ENCODE measurements around the gene PHF10.

PHF10 gene

DNA sequence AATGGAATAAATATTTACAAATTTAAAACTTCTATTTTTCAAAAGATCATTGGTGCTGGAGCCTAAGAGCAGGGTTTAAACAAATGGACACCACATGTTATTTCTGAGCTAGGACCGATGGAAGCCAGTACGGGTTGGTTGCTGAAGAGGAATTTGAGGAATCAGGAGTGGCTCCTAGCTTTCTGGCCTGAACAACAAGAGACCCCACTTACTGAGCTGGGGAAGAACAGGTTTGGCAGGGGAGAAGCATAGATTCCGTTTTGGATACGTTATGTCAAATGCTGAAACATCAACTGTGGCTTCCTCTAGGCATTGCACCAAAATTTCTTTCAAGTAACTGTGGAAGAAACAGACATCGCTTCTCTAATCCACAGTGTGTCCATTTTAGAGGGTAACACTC, 29.2 kb downstream of the PHF10 start:
- TF ChIP-seq, protein P1, sequence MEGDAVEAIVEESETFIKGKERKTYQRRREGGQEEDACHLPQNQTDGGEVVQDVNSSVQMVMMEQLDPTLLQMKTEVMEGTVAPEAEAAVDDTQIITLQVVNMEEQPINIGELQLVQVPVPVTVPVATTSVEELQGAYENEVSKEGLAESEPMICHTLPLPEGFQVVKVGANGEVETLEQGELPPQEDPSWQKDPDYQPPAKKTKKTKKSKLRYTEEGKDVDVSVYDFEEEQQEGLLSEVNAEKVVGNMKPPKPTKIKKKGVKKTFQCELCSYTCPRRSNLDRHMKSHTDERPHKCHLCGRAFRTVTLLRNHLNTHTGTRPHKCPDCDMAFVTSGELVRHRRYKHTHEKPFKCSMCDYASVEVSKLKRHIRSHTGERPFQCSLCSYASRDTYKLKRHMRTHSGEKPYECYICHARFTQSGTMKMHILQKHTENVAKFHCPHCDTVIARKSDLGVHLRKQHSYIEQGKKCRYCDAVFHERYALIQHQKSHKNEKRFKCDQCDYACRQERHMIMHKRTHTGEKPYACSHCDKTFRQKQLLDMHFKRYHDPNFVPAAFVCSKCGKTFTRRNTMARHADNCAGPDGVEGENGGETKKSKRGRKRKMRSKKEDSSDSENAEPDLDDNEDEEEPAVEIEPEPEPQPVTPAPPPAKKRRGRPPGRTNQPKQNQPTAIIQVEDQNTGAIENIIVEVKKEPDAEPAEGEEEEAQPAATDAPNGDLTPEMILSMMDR (IDR thresholded peaks at IDR 0.05; ENCODE audit: low read depth, low read length), result no peak
- Histone ChIP-seq H3K36me3 (no peaks in the 10 kb centered on the region; the same call in none of the 2 replicates), H3K4me3 (ENCODE audit: low read depth, low read length) (no peak overlapping the region), H3K9me3 (no peaks in the 10 kb centered on the region), H3K4me1 (no peaks in the 10 kb centered on the region), H3K27me3 (no peaks in the 10 kb centered on the region)
- no peak for DNase-seq

DNA sequence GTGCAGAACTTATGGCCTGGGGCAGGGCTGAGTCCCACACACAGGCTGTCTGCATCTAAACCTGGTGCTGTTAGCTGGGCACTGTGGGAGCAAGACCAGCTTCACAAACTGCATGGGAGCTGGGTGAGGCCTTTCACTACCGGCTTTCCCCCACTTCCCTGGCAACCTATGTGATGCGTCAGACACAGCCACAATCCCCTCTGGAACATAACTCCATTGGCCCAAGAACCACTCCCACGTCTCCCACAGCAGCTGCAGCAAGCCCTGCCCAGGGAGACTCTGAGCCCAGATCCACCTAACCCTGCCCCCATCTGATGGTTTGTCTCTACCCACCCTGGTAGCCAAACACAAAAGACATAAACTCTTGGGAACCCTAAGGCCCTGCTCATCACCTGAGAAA, 31.8 kb downstream of the PHF10 start:
- no peak for DNase-seq
- TF ChIP-seq, protein P1 (IDR thresholded peaks at IDR 0.05; ENCODE audit: low read depth, low read length), result no peak
- Histone ChIP-seq H3K4me3 (ENCODE audit: low read depth, low read length) (no peak overlapping the region), H3K27me3 (no peaks in the 10 kb centered on the region), H3K36me3 (peaks cover 6% of the 10 kb centered on the region), H3K9me3 (no peaks in the 10 kb centered on the region), H3K4me1 (no peaks in the 10 kb centered on the region)

DNA sequence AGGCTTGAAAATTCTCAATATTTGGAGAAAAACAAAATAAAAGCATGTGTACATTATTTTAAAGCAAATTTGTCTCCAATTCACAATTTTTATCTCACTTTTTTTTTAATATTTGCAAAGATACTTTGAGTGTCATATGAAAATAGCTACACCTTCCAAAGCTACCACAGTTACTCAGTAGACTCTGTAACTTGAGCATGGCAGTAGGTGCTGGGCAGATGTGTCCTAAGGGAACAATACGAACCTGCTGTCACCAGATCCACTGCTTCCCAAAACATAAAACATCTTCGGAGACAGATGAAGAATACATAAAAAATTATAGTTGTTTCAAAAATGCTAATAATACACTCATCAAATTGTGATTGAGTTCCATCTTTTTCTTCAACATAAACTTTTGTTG, 33.0 kb downstream of the PHF10 start:
- H3K36me3 ChIP-seq, result peaks cover 9% of the 10 kb centered on the region
- no peak overlapping the region for H3K4me3 ChIP-seq (ENCODE audit: low read depth, low read length)
- no peaks in the 10 kb centered on the region for H3K4me1 ChIP-seq
- no peak for DNase-seq
- no peaks in the 10 kb centered on the region for H3K9me3 ChIP-seq
- TF ChIP-seq, protein P1 (IDR thresholded peaks at IDR 0.05; ENCODE audit: low read depth, low read length), result no peak
- no peaks in the 10 kb centered on the region for H3K27me3 ChIP-seq

DNA sequence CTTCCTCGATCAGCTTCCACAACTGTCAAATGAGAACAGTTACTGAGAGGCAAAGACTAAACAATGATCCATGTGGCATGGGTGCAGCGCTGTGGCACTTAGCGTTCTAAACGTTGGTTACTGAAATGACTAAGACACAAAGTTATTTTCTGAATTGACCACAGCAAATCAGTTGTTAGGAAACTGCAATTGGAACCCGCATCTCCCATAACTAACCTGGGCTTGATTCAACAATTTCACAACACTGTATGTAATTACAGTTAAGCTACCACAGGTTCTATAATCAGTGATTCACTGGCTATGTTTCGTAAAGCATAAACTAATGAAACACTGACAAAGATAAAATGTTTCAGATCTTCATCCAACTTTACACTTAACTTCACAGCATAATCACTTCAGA, 35.0 kb downstream of the PHF10 start:
- DNase-seq, result no peak
- Histone ChIP-seq H3K4me1 (no peaks in the 10 kb centered on the region), H3K4me3 (ENCODE audit: low read depth, low read length) (no peak overlapping the region), H3K36me3 (peaks cover 9% of the 10 kb centered on the region), H3K27me3 (no peaks in the 10 kb centered on the region), H3K9me3 (no peaks in the 10 kb centered on the region)
- TF ChIP-seq, protein P1 (IDR thresholded peaks at IDR 0.05; ENCODE audit: low read depth, low read length), result no peak

DNA sequence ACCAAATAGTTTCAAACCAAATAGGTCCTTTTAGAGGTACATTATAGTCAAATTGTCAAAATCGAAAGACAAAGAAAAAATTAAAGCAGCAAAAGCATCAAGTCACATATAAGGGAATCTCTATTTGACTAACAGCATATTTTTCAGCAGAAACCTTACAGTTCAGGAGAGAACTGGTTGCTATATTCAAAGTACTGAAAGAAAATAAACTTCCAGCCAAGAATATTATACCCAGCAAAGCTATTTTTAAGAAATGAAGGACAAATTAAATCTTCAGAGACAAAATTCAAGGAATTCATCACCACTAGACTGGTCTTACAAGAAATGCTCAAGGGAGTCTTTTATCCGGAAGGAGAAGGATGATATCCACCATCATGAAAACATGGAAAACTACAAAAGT, 38.4 kb downstream of the PHF10 start:
- TF ChIP-seq, protein P1 (IDR thresholded peaks at IDR 0.05; ENCODE audit: low read depth, low read length), result no peak
- Histone ChIP-seq H3K27me3 (no peaks in the 10 kb centered on the region), H3K4me1 (no peaks in the 10 kb centered on the region), H3K9me3 (no peaks in the 10 kb centered on the region), H3K36me3 (peaks cover 19% of the 10 kb centered on the region), H3K4me3 (ENCODE audit: low read depth, low read length) (no peak overlapping the region)
- DNase-seq, result no peak

DNA sequence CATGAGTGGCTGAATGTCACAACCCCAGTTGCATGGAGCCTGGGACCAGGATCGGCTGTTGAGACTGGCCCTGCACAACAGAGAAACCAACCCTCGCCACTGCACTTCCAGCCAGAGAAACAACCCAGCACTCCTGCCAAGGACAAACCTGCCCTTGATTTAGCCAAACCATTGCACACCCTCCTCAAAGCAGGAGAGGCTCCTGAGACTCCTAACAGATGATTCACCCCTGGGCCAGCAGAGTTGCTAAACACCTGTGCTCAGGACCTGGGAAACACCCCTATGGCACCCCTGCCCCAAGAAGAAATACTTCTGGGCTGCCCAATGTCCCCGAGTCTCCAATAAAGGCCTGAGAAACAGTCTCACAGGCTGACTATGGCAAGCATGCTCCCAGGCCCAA, 40.2 kb downstream of the PHF10 start:
- no peak overlapping the region for H3K4me3 ChIP-seq (ENCODE audit: low read depth, low read length)
- H3K9me3 ChIP-seq, result no peaks in the 10 kb centered on the region
- peaks cover 22% of the 10 kb centered on the region for H3K36me3 ChIP-seq

More for the DNA sequence above, 40.2 kb downstream of the PHF10 start:
- Histone ChIP-seq H3K4me1 (no peaks in the 10 kb centered on the region), H3K27me3 (no peaks in the 10 kb centered on the region)
- TF ChIP-seq, protein P1 (IDR thresholded peaks at IDR 0.05; ENCODE audit: low read depth, low read length), result no peak
- DNase-seq, result no peak
